GM20431 (cell line): ENCODE measurements around the gene ACAA2.

Experiments used
- in situ Hi-C: fragments of 300-500 bp; cut with MseI, MboI; formaldehyde crosslinking; loops from one replicate; pipeline ENCODE4 v1.15.0; 2020; ENCODE audit warnings: low sequenced_read_pairs; ENCODE audit not compliant: unreplicated experiment

The ACAA2 gene

DNA sequence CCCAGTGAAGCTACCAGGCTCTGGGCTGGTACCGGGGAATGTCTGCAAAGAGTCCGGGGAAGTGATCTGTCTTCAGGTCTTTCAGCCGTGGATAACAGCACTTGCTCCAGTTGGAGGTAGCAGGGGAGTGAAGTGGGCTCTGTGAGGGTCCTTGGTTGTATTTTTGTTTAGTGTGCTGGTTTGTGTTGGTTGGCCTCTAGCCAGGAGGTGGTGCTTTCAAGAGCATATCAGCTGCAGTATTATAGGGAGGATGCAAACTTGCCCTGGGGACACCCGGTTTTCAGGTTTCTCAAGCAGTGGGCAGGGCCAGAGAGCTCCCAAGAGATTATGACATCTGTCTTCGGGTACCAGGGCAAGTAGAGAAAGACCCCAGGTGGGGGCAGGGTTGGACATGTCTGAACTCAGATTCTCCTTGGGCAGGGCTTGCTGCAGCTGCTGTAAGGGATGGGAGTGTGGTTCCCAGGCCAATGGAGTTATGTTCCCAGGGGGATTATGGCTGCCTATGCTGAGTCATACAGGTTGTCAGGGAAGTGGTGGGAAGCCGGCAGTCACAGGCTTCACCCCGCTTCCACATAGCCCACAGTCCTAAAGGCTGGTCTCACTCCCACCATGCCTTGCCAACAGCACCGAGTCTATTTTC lies 34.4 kb downstream of the ACAA2 start:
- in situ Hi-C loops, result no loop called here

DNA sequence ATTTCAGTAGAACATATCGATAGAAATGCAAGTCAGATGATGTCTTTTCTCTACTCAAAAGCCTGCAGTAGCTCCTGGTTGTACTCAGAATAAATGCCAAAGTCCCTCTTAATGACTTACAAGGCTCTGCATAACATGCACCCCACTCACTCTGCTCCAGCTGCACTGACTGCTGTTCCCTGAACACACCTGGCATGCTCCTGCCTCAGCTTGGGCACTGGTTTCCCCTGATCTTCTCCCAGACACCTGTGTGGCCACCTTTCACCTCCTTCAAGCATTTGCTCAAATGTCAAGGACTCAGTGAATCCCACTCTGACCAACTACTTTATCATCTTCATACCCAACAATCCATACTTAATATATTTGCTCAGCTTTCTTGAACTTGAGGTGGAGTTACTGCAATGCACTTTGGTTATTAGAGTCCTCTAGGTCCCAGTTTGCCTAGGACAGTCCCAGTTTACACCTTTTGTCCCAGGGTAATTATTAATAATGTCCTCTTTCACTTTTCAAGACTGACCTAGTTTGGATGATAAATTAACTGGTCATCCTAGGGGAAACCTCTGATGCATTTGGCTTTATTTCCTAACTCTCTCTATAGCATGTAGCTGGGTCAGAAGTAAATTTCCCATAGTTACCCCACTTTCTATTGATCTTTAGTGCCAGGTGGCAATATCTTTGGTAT lies 44.1 kb downstream of the ACAA2 start:
- in situ Hi-C loops, result no loop called here

DNA sequence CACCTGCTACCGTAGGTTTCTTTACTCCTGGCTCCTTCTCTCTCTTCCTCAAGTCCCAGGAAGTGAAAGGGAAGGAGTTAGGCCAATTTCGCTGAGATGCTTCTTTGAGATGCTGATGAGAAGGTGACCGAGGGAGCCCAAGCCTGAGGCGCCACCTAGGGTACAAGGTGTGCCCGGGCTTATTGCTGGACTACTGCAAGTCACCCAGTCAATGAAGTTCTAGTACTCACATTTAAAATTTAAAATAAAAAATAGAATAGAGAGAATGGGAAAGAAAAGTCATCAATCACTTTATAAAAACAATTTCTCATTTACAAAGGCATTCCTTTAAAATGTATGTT lies 45.3 kb downstream of the ACAA2 start:
- in situ Hi-C loops, result no loop called here

DNA sequence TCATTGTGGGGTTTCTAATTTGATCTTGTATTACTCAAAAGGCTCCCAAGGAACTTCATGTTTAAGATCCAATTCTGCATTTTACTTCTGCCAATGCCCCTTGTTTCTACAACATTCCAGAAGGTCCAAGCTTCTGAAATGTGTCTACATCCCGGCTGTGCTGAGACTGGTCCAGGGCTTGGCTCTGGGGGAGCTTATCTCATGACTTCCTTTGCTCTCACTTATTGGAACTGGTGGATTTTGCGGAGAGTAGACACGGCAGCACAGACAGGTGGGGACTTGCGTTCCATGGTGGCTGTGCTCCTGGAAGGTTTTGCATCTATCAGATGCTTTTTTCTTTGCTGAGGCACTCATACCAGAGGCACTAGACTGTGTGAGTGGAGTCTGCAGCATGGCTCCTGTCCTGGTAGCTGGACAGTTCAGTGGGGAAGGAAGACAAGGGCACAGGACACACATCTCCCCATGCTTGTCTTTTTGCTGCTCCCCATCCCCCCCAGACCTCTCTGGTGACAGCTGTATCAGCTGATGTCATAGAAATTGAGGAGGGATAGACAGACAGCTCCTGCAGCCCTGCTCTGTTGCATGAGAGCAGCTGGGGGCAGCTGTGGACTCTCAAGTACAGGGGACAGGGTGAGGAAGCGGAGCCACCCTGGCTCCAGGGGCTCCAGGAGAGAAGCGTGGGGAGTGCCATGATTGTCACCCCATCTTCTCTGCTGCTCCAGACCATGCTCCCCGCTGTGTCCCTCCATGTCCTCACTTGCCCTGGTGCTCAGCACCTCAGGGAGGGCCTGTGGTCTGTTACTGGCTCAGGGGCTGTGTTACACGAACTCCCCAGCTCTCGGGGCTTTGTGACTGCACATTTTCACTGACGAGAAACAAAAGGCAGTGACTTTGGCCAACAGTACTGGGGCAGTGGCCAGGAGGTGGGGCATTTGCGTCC lies 46.0 kb downstream of the ACAA2 start:
- in situ Hi-C loops, result no loop called here

DNA sequence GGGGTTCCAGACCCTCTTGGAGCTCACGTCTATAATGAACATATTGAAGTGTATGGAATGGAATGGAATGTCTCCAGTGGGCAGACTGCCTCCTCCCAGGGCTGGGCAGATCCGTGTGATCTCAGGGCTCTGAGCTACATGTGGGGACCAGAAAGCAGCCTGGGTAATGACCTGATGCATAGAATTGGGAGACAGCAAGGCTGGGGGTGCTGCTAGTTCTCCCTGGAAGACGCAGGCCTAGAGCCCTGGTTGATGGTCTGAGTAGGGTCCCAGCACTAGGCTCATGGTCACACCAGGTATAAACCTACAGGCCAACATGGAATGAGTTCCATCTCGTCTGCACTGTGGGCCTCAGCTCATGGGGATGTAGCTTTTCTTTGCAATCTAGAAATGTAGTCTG lies 46.7 kb downstream of the ACAA2 start:
- in situ Hi-C loops, result no loop called here

DNA sequence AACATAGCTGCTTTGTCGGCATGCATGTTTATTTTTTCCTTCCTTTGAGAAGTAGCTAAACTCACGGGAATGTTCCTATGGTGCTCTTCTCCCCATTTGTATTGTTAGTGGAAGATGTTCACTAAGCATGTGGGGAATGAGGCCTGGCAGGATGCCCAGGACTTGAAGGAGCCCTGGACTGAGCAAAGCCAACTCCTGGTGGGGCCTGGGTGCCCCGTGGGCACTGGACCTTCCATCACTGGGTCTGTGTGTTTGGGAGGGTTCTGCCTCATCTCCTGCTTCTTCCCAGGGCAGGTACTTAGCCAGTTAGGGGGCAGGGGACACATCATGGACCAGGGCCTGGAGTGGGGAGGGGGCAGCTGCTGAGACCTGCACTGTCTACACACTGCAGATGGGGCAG lies 49.3 kb downstream of the ACAA2 start:
- in situ Hi-C loops, result no loop called here

DNA sequence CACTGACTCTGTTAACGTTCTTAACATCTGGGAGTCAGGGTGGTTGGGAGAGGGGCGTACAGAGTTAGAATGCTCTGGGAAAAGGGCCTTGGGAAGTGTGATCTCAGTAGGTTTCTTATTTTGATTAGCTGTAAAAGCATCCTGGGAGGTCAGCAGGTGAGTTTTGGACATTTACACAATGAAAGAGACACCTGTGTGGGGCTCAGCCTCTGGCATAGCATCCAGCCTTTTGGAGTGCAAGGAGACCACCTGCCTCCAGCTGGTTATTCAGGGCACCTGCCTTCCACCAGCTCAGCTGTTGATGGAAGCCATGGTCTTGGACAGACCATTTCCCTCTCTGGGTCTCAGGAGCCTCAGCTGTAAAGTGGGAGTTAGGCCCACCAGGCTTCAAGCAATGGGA lies 49.7 kb downstream of the ACAA2 start:
- in situ Hi-C loops, result no loop called here

DNA sequence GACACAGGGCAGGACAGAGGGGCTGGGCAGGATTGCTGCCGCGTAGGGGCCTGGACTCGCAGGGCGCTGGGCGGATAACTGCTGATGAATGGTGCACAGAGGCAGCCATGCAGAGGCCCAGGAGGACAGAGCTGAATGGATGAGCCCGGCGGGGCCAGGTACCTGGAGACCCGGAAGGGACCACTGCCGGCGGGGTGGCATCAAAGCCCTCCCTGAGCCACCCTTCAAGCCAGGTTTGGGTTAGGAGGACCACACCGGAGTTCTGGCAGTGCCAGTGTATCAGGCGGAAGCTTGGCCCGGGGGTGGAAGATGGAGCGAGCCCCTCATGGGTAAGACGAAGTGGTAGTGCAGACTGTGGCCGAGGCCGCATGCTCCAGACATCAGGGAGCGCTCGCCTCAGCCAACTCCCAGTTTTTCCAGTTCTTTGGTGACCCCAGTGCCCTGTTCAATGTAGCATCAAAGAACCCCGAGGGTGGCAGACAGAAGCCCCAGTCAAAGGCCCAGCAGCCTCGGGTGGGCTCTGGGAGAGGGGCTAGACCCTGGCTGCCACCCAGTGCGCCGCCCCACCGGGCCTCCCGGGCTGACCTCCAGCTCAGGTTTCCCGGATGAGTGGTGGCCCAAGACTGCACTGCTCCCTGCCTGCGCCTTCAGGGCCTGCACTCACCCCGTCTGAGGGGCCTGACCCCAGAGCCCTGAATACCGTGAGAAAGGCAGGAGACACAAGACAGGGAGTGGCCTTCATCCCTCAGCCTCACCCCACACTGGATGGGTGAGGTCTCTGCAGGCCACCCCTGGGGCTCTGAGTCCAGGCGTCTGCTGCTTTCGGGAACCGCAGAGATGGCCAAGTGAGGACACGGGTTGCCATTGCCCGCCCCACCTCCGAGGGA lies 50.9 kb downstream of the ACAA2 start:
- in situ Hi-C loops, result no loop called here

DNA sequence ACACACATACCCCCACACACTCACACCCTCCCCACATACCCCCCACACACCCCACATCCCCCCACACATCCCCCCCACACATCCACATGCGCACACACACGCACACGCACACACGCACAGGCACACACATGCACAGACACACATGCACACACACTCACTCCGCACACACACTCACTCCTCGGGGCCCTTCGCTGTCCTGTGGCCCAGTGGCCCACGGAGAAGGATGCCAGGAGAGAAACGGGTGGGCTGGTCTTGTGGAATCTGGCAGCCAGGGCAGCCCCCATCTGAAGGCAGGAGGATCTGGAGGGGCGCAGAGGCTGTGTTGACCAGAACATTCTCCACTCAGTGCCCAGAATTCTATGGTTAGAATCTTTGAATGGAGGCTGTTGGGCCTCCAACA lies 51.6 kb downstream of the ACAA2 start:
- in situ Hi-C loops, result no loop called here

DNA sequence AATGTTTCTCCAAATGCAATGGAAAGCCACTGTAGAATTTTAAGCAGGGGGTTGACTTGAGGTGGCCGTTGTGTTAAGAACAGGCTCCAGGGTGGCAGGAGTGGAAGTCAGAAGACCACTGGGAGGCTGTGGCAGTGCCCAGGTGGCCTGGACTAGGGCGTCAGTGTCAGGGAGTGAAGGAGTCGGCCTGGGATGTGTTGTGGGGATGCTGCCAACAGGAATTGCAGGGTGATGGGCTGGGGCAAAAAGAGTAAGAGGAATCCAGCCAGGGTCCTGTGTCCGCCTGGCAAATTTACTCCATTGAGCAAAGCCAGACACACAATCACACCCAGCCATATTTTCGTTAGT lies 55.1 kb downstream of the ACAA2 start:
- in situ Hi-C loops, result no loop called here

DNA sequence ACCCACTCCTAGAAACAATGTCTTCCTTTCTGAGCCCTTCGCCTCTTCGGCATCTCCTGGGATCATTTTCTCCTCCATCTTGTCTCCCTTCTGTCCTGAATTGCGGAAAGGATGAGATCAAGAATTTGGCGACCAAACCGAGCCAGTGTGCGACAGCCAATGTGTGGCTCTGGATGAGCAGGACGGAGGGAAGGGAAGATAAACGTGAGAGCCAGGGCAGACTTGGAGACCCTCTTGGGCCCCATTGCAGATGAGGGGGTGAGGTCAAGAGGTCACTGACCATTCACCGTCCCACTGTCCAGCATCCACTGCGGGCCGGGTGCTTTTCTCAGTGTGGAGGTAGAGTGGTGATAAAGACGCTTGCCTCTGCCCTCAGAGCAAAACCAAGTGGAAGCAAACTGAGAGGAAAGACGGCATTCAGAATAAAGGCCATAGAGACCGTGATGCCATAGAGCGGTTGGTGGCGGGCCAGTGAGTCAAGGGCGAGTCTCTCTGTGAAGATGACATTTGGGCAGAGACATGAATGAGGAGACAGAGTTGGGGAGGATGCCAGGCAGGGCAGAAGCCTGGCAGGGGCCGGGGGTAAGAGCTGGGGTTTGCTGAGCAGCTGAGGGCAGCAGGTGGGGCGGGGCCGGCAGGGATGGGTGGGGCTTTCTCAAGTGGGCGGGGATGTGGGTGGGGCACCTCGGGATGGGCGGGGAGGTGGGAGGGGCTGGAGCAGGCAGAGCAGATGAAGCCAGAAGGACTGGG lies 55.6 kb downstream of the ACAA2 start:
- in situ Hi-C loops, result no loop called here

DNA sequence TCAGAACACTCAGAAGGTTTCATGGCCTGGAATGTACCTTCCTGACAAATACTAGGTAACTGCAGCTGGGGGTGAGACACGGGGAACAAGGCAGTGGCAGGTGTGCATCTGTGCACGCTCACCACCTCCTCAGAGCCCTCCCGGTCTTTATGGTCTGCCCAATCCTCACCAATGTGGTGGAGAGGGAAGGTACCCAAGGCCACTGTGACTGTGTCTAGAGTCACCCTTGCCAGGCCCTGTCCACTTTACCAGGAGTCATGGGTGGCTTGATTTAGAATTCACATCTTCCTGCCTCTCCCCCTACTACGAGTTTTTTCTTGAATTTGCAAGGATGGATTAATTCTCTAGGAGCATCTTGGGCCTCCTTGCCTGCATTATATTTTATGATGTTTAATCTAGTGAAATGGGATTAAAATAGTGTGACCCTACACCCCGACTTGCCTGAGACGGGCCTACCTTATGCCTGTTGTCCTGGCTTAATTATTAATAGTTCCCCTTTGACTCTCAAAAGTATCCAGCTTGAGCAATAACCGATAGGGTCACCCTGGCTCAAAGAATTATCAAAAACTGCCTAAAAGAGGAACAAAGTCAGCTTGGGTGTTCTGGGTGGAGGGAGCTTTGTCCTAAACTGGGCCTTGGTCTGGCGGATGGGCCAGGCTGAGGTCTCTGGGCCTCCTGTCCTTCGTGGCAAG lies 56.5 kb downstream of the ACAA2 start:
- in situ Hi-C loops, result no loop called here

DNA sequence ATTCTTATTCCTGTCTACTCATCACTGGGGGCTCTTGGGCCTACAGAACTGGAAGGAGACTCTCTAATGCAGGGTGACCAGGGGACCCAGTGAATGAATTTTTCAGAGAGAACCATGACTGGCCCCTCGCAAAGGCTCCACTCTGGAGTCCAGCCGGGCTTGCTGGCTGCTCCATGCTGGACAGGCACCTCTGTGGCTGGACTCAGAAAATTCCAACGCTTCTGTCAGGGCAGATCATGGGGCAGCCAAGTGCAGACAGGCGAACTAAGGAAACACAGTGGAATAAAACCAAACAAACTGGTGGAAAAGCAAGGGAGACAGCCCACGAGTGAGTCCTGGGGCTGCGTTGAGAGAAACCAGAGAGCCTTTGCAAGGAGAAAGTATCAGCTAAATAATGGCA lies 57.2 kb downstream of the ACAA2 start:
- in situ Hi-C loops, result no loop called here

DNA sequence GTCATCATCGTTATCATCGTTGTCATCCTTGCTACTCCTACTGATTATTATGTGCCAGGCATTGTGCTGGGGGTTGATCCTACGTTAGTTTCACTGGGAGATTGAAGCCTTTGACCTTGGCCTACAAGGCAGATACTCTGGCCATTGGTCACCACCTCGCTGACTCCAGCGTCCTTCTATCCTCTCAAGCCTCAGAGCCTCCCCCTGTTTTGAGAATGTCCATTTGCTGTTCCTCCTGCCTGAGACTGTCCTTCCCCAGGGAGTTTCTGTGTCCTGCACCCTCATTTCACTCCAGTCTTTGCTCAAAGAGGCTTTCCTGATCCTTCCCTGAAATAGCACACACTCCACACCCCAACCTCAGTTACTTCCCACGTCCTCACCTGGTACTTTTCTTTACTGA lies 57.8 kb downstream of the ACAA2 start:
- in situ Hi-C loops, result no loop called here

DNA sequence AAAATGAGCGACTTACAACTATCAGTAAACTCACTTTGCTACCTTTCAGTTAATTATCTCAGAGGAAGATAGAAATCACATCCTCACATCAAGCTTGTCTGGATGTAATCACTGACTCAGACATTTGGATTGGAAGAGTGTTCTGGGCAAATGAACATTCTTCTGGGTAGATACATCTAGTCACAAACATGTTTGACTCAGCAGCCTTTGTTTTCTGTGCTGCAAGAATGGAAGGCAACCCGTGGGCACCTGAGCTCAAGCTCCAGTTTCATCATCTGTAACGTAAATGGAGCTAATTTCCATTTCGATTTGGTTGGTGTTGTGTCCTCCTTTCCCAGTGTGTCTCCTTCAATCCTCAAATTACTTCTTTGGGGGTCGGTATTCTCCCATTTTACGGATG lies 58.5 kb downstream of the ACAA2 start:
- in situ Hi-C loops, result no loop called here

DNA sequence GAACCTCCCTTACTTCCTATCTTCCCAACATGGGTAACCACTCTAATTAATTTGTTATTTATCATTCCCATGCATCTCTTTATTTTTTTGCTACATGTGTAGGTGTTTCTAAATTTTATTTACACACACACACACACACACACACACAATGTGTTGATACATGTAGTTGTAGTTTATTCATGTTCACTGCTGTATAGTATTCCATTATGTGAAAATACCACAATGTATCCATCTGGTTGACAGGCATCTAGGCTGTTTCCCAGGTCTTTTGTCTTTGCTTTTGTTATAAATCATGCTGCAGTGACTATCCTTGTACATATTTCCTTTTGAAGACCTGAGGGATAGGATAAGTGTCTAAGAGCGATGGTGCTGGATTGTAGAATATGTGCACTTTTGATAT lies 59.7 kb downstream of the ACAA2 start:
- in situ Hi-C loops, result no loop called here

DNA sequence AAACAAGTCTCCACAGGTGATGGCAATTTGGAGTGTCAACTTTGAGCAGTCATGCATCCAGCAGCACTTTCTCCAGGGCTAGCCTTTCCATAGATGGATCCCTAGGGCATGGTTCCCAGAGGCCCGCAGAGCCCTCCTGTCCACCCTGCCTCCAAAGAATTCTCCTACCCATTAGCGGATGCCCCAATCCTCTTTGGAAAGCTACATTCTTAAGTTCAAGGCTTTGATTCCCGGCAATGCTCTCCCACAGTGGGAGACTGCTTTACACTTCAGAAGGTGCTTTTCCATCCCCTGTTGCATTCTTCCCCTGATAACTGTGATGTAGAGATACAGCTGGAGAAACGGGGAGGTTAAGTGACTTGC lies 61.3 kb downstream of the ACAA2 start:
- in situ Hi-C loops, result no loop called here

DNA sequence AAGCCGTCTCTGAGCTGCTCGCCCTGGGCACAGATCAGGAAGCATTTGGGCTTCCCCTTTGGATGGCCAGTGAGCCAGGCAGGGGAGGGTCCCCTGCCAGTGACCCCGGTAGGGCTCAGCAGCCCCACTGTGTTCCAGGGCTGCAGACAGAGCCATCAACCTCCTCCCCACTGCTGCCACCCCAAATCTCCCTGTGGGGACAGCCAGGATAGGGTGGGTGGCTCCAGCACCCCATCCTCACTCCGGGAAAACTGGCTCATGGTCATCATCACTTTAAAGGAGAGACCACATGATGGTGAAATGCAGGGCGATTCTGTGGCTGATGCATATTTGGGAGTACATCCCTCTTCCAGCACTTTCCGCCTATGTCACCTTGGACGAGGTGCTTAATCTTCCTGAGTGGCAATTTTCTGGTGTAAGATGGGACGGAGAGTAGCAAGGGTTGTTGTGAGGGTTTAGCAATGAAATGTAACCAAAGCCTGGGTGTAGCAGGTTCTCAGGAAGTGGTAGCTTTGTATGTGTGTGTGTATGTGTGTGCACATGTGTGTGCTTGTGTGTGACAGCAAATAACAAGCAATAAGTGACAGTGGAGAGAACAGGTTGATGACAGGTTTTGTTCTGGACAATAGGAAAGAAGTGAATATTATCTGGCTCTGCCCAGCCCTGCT lies 61.8 kb downstream of the ACAA2 start:
- in situ Hi-C loops, result no loop called here

DNA sequence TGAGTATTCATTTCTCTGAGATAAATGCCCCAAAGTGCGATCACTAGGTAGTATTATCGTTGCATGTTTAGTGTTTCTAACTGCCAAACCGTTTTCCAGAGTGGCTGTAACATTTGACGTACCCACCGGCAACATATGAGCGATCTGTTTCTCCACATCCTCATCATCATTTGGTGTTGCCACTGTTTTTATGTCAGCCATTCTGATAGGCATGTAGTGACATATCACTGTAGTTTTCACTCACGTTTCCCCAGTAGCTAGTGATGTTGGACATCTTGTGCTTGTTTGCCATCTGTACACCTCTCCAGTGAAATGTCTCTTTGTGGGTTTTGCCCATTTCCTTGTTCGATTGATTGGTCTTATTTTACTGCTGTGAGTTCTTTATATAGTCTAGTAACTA lies 63.8 kb downstream of the ACAA2 start:
- in situ Hi-C loops, result no loop called here
